TTC549 (cell line): ENCODE results near the gene OR6A2.

Experiments used
- FAIRE-seq: peaks from 2 replicates; lab custom pipeline; 2012; peaks lifted over from hg19 to GRCh38; lab: Jason Lieb, UNC

Gene OR6A2

DNA sequence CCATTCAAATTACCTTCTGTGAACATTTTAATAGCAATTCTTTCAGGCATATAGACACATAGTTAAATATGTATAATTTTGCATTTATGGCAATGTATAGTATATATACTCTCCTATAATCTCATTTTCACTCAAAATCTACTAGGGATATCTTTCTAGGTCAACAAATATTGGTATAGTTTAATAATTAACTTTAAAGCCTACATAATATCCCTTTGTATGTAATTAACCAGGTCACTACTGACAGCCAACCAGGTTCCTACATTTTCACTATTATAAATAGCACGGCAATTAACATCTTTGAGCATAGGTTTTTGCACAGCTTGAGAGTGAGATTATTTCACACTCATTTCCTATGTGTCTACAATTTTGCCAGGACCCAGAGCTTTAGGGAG, 43.5 kb downstream of the OR6A2 start:
- FAIRE-seq: no peak

DNA sequence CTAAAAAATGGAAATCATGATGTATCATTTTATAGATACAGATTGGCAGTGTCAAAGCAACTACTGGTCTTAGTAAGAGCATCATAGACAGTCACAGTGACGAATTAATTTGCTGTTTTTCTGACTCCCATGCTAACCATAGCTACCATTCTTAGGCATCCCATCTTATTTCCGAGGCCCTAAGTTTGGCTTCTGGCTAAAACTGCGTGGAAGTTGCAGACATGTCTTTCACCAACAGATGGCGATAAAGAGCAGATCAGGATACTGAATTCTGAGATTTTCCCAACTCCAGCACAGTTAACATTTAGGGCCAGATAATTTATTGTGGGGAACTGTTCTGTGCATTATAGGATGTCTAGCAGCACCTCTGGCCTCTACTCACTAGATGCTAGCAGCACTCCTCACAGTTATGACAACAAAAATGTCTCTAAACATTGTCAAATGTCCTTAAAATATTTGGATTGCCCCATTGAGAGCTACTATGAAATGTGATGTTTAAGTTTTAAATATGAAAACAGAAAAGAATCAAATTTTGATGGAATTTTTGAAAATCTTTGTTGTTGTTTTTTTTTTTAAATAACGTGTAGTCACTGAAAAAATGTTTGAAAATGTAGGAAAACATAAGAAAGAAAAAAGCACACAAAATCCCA, 44.1 kb downstream of the OR6A2 start:
- peak; percentile 62 for FAIRE-seq

DNA sequence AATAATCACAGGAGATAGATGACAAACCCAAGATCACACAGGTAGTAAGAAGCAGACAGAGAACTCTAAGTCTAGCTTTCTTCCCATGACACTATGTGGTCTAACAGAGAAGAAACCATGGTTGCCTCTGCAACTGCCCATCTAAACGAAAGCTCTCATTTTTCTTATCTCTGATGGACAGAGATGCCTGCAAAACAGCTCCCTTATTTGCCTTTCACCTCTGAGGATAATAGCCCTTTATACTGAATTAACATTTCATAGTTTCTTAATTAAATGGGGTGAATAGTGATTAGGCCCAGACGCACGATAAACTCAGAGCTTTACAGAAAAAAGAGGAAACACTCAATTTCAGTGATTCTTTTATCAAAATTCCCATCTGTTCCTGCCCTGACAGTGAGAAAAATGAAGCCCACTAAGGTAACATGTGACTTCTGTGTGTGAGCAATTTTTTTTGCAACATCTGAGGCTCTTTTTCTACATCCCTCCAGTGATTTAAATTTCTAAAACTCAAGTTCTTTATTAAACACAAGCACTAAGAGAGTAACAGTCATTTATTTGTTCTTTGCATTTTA, 52.3 kb downstream of the OR6A2 start:
- FAIRE-seq: no peak

DNA sequence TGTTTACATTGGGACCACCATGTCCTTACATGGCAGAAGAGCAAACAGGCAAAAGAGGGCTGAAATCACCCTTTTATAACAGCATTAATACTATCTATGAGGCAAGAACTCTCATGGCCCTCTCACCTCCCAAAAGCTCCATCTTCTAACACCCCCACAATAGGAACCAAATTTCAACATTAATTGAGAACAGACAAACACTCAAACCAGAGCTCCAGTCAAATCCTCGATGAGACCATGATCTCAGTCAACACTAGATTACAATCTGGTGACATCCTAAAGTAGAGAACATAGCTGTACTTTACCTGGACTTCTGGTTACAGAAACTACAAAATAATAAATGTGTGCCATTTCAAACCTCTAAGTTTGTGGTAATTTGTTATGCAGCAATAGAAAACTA, 52.9 kb downstream of the OR6A2 start:
- FAIRE-seq: no peak

DNA sequence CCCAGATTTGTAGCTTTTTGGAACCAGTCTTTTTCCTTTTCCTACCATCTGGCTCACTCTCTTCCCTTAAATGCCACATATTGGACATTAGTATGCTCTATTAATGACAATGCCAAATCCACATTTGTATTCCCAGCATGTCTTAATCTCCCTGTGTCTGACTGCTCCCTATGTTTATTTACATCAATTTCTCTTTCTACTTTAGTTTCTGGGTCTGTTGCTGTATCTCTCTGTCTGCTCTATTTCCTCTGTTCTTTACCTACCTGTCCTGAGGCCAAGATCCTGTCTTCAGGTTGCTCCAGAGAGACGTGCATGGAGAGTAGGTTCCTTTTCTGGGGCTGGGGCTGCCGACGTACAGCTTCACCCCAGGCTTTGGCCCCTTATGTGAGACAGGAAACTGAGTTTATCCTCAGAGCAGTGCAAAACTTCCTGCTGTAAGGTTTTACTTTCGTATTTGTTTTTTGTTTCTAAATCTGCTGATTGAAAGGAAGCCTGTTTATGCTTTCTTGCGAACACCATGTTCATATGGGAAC, 53.3 kb downstream of the OR6A2 start:
- no peak for FAIRE-seq

DNA sequence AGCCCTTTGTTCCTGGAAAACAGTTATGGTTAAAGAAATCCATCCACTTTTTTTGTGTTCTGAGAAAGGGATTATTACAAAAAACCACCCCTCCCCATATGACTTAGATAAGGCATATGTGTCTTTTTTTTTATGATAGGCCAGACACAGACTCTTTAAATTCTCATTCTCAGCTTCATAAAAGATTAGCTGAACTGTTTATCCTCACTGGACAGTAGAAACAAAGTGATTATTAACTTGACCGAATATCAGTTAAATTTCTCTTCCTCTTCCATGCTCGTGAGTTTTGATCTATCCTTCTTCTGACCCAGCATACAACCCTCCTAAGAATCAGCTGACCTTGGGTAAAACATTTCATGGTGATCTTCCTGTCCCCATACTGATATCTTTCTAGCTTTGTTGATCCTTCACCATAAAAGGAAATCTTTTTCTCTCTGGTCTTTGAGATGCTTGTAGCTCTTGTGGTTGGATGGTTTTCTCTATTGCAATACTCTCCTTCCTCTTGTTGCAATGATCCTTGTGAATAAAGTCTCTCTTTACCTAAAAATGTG, 53.9 kb downstream of the OR6A2 start:
- FAIRE-seq: no peak

DNA sequence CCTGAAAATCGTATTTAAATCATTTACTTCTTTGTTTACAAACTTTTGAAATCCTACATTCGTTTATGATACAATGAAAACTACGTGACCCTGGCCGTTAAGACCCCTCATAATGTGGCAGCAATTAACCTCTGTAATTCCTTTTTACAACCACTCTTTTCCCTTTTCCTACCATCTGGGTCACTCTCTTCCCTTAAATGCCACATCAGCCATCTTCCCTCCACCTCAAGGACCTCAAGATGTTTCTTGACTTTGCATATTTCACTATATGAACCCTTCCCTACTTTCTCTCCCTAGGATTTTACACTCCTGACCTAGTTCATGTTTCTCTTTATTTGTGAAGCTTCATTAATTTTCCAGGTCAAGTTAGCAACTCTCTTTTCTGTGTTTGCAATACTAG, 54.5 kb downstream of the OR6A2 start:
- FAIRE-seq: no peak

DNA sequence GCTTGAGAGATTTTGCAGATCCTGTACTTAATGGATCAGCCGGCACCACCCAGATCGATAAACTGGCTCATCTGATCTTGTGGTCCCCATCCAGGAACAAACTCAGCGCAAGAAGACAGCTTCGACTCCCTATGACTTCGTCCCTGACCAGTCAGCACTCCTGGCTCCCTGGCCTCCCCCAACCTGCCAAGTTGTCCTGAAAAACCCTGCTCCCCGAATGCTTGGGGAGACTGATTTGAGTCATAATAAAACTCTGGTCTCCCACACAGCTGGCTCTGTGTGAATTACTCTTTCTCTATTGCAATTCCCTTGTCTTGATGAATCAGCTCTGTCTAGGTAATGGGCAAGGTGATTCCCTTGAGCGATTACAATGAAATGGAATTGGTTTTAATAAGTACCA, 57.2 kb downstream of the OR6A2 start:
- no peak for FAIRE-seq
